ENCODE results near the gene SMG6. TPM values are rescaled to one million over a fixed set of nuclear protein-coding genes. Genes with fewer than 3 reads are reported as not detected.

Gene SMG6
- total RNA-seq, 1 donor from 2014 or later, result 28.8 TPM

- TF ChIP-seq, protein P1, sequence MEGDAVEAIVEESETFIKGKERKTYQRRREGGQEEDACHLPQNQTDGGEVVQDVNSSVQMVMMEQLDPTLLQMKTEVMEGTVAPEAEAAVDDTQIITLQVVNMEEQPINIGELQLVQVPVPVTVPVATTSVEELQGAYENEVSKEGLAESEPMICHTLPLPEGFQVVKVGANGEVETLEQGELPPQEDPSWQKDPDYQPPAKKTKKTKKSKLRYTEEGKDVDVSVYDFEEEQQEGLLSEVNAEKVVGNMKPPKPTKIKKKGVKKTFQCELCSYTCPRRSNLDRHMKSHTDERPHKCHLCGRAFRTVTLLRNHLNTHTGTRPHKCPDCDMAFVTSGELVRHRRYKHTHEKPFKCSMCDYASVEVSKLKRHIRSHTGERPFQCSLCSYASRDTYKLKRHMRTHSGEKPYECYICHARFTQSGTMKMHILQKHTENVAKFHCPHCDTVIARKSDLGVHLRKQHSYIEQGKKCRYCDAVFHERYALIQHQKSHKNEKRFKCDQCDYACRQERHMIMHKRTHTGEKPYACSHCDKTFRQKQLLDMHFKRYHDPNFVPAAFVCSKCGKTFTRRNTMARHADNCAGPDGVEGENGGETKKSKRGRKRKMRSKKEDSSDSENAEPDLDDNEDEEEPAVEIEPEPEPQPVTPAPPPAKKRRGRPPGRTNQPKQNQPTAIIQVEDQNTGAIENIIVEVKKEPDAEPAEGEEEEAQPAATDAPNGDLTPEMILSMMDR (IDR thresholded peaks at IDR 0.05), result no peak
- H3K27me3 ChIP-seq, result no peaks in the 10 kb centered on the region
- peaks cover 17% of the 10 kb centered on the region for H3K36me3 ChIP-seq
- DNase-seq (no peak), ATAC-seq (no peak)
- no peaks in the 10 kb centered on the region for H3K9me3 ChIP-seq
- H3K27ac ChIP-seq, result no peak overlapping the region
- intact Hi-C loops (cut with DNase I), result no loop called here
- H3K4me3 ChIP-seq, result no peak overlapping the region
- H3K4me1 ChIP-seq, result peaks cover 45% of the 10 kb centered on the region
These were observed 115.8 kb downstream of the SMG6 start for GRCh38 chr17:2187758-2188157.

DNA sequence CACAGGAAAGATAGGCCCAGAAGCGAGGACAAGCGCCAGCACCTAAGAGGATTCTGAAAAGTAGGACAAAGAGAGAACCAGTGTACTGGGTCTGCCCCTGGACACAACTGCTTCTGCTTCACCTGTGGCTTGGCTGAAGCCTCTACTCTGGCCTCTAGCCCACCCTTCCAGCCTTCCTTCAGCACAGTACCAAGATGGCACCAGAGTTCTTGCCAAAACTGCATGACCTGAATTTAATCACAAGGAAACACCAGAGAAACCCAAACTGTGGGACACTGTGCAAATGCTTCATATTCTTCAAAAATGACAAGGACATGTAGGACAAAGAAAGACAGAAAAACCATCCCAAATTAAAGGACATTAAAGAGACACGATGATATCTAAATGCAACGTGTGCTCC lies 116.6 kb downstream of the SMG6 start:
- Histone ChIP-seq H3K36me3 (peaks cover 17% of the 10 kb centered on the region), H3K4me3 (no peak overlapping the region), H3K9me3 (no peaks in the 10 kb centered on the region), H3K27ac (no peak overlapping the region), H3K4me1 (peaks cover 45% of the 10 kb centered on the region), H3K27me3 (no peaks in the 10 kb centered on the region)
- TF ChIP-seq, protein P1 (IDR thresholded peaks at IDR 0.05), result no peak
- DNase-seq (no peak), ATAC-seq (no peak)
- intact Hi-C loops (cut with DNase I), result no loop called here

DNA sequence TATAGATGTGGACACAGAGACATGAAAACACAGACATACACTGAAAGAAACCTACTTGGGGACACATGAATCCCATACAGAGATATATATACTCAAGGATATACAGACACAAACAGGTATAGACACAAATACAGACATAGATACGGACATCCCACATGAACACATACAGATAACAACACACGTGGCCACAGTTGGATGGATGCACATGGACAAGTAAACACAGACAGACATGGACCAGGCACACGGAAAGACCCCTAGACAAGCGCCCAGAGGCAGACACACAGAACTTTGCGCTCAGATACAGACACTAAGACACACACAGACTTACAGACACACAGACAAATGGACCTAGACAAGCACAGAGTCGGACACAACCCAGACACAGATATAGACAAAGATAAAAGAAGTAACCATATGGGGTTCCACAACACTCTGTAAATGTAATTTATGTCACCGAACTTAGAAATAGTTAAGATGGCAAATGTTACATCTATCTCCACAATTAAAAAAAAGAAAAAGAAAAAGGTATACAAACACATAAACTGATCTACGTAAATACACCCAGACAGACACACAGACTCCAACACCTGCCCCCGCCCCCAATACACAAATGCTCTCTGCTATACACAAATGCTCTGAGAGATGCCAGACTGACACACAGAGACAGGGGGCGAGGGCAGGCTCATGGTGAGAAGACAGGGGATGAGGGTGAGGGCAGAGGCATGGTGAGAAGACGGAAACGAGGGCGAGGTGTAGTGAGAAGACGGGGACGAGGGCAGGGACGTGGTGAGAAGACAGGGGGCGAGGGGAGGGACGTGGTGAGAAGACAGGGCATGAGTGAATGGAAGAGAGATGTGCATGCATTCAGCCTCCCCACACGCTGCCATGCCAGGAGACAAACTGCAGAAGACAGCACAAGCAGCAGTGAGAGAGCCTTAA lies 118.3 kb downstream of the SMG6 start:
- intact Hi-C loops (cut with DNase I), result no loop called here
- no peak for DNase-seq
- H3K4me1 ChIP-seq, result peaks cover 42% of the 10 kb centered on the region

DNA sequence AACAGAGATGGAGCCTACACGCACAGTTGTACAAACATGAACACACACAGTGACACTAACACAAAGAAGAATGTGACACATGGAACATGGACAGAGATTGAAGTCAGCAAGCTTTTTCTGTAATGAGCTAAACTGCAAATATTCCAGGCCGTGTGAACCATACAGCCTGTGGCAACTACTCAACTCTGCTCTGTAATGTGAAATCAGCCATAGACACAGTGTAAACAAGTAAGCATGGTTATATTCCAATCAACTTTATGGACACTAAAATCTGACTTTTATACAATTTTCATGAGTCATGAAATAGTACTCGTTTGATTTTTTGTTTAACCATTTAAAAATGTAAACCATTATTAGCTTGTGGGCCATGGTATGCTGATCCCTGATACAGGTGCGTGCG lies 120.2 kb downstream of the SMG6 start:
- H3K9me3 ChIP-seq, result no peaks in the 10 kb centered on the region
- no peaks in the 10 kb centered on the region for H3K27me3 ChIP-seq
- intact Hi-C loops (cut with DNase I), result no loop called here
- H3K4me1 ChIP-seq, result peaks cover 42% of the 10 kb centered on the region
- TF ChIP-seq, protein P1 (IDR thresholded peaks at IDR 0.05), result no peak
- H3K36me3 ChIP-seq, result peaks cover 17% of the 10 kb centered on the region
- no peak for ATAC-seq
- peak overlapping the region; percentile 24 for H3K27ac ChIP-seq
- no peak for DNase-seq
- no peak overlapping the region for H3K4me3 ChIP-seq

More for the DNA sequence above, 118.3 kb downstream of the SMG6 start:
- Histone ChIP-seq H3K4me3 (no peak overlapping the region), H3K9me3 (no peaks in the 10 kb centered on the region), H3K27ac (no peak overlapping the region), H3K27me3 (no peaks in the 10 kb centered on the region), H3K36me3 (peaks cover 17% of the 10 kb centered on the region)
- TF ChIP-seq, protein P1 (IDR thresholded peaks at IDR 0.05), result no peak
- ATAC-seq, result peak; percentile 8

- no peaks in the 10 kb centered on the region for H3K27me3 ChIP-seq
- no peak for ATAC-seq
- DNase-seq, result no peak
- intact Hi-C loops (cut with DNase I), result no loop called here
- TF ChIP-seq, protein P1 (IDR thresholded peaks at IDR 0.05), result no peak
- H3K4me1 ChIP-seq, result peaks cover 55% of the 10 kb centered on the region
- peak overlapping the region; percentile 24 for H3K27ac ChIP-seq
- no peaks in the 10 kb centered on the region for H3K9me3 ChIP-seq
- no peak overlapping the region for H3K4me3 ChIP-seq
- peaks cover 14% of the 10 kb centered on the region for H3K36me3 ChIP-seq
These were observed 121.6 kb downstream of the SMG6 start for GRCh38 chr17:2181897-2182448.
